Esophagus (tissue), 2 donors: ENCODE data around the gene NFKB2. TPM values are rescaled to one million over a fixed set of nuclear protein-coding genes. Genes with fewer than 3 reads are reported as not detected.

ENCODE experiments used
- H3K27ac ChIP-seq, 2 donors: one replicate each; pipeline ENCODE4 v1.5.1; 2013; ENCODE audit warnings: low read depth in 2 of 2, mild to moderate bottlenecking in 2 of 2, inconsistent platforms in 1 of 2, low read length in 1 of 2, moderate library complexity in 1 of 2
- H3K27me3 ChIP-seq, 2 donors: one replicate each; pipeline ENCODE4 v1.6.1; 2013; ENCODE audit warnings: low read length in 2 of 2, control low read depth in 1 of 2, mild to moderate bottlenecking in 1 of 2; ENCODE audit not compliant: insufficient read depth in 2 of 2, control insufficient read depth in 1 of 2
- H3K36me3 ChIP-seq, 2 donors: one replicate each; pipeline ENCODE4 v1.6.1; 2013; ENCODE audit warnings: low read length in 1 of 2; ENCODE audit not compliant: control insufficient read depth in 2 of 2, insufficient read depth in 2 of 2
- H3K4me1 ChIP-seq, 2 donors: one replicate each; pipeline ENCODE4 v1.6.1; 2013; ENCODE audit warnings: low read length in 1 of 2; ENCODE audit not compliant: control insufficient read depth in 2 of 2, insufficient read depth in 2 of 2
- H3K4me3 ChIP-seq, 2 donors: one replicate each; pipeline ENCODE4 v1.5.1; 2013; ENCODE audit warnings: low read length in 2 of 2, mild to moderate bottlenecking in 2 of 2, low read depth in 1 of 2, moderate library complexity in 1 of 2
- H3K9me3 ChIP-seq, 2 donors: one replicate each; pipeline ENCODE4 v1.6.1; 2013; ENCODE audit warnings: mild to moderate bottlenecking in 2 of 2, low read depth in 1 of 2, low read length in 1 of 2, moderate library complexity in 1 of 2; ENCODE audit not compliant: control insufficient read depth in 2 of 2, insufficient read depth in 1 of 2
- WGBS, 2 donors: extraction: QIAGEN DNeasy Blood & Tissue Kit; methylation state at CpG; one replicate each; pipeline ENCODE4 v1.1.7; 2013; 5-methylcytosine and 5-hydroxymethylcytosine counted together
- polyA plus RNA-seq, 2 donors: library from polyadenylated mRNA; stranded (reverse); fragments of 200-250 nt; gene quantifications; one replicate each; pipeline ENCODE4 v1.2.3, GENCODE V29; 2013
- donor health status: healthy with polysubstance abuse.
- donor health status: Bipolar disorder and iron deficiency.

NFKB2 gene
- polyA plus RNA-seq, 2 donors: 11.4 to 22.6 TPM

GRCh38 chr10:102429468-102429867, 34.0 kb downstream of the NFKB2 start:
- H3K27ac ChIP-seq: no peak overlapping the region
- H3K4me1 ChIP-seq: peaks cover 0 to 7% of the 10 kb centered on the region in 2 donors
- peaks cover 0 to 2% of the 10 kb centered on the region in 2 donors for H3K36me3 ChIP-seq
- H3K4me3 ChIP-seq: no peak overlapping the region
- 88 to 91% methylated on average over 8 of the region's 8 CpGs for WGBS, 2 donors
- no peaks in the 10 kb centered on the region for H3K9me3 ChIP-seq
- H3K27me3 ChIP-seq: no peaks in the 10 kb centered on the region

- H3K4me3 ChIP-seq: peak overlapping the region; percentile 69 to 93
- no peaks in the 10 kb centered on the region for H3K27me3 ChIP-seq
- 13 to 17% methylated on average over 4 of the region's 4 CpGs for WGBS, 2 donors
- no peaks in the 10 kb centered on the region for H3K36me3 ChIP-seq
- H3K9me3 ChIP-seq: no peaks in the 10 kb centered on the region
- H3K4me1 ChIP-seq: peaks cover 0 to 7% of the 10 kb centered on the region in 2 donors
- peak overlapping the region in 1 of 2 donors; percentile 84 for H3K27ac ChIP-seq
Measured at GRCh38 chr10:102431452-102432124, 36.1 kb downstream of the NFKB2 start.

GRCh38 chr10:102432162-102432950, 36.9 kb downstream of the NFKB2 start, which contains the start of gene CUEDC2:
CUEDC2 (minus strand) TSS chr10:102432574; CDS start chr10:102425188, 7,386 bp downstream.
- H3K36me3 ChIP-seq: no peaks in the 10 kb centered on the region
- WGBS, 2 donors: 1% methylated on average over 52 of the region's 52 CpGs
- H3K27me3 ChIP-seq: no peaks in the 10 kb centered on the region
- peak within 1 kb of the TSS; percentile 36 to 84 for H3K27ac ChIP-seq
- H3K4me3 ChIP-seq: peak within 1 kb of the TSS; percentile 69 to 93
- peaks cover 0 to 7% of the 10 kb centered on the region in 2 donors for H3K4me1 ChIP-seq
- no peaks in the 10 kb centered on the region for H3K9me3 ChIP-seq

- Histone ChIP-seq H3K27ac (no peak overlapping the region), H3K9me3 (no peaks in the 10 kb centered on the region), H3K36me3 (no peaks in the 10 kb centered on the region), H3K4me3 (no peak overlapping the region), H3K4me1 (peaks cover 0 to 7% of the 10 kb centered on the region in 2 donors), H3K27me3 (no peaks in the 10 kb centered on the region)
- 57 to 63% methylated on average over 5 of the region's 5 CpGs for WGBS, 2 donors
Measured at GRCh38 chr10:102433619-102434046, 38.1 kb downstream of the NFKB2 start.

GRCh38 chr10:102434394-102435132, 39.1 kb downstream of the NFKB2 start:
- H3K9me3 ChIP-seq: no peaks in the 10 kb centered on the region
- H3K27me3 ChIP-seq: no peaks in the 10 kb centered on the region
- H3K27ac ChIP-seq: peak overlapping the region in 1 of 2 donors; percentile 24
- H3K4me1 ChIP-seq: peaks cover 0 to 7% of the 10 kb centered on the region in 2 donors
- WGBS, 2 donors: 36 to 41% methylated on average over 9 of the region's 9 CpGs
- H3K36me3 ChIP-seq: no peaks in the 10 kb centered on the region
- H3K4me3 ChIP-seq: no peak overlapping the region

GRCh38 chr10:102435133-102435497, 39.6 kb downstream of the NFKB2 start:
- no peaks in the 10 kb centered on the region for H3K27me3 ChIP-seq
- no peaks in the 10 kb centered on the region for H3K36me3 ChIP-seq
- H3K9me3 ChIP-seq: no peaks in the 10 kb centered on the region
- peaks cover 0 to 7% of the 10 kb centered on the region in 2 donors for H3K4me1 ChIP-seq
- H3K4me3 ChIP-seq: no peak overlapping the region
- H3K27ac ChIP-seq: no peak overlapping the region
- WGBS, 2 donors: 57 to 66% methylated on average over 5 of the region's 5 CpGs

- H3K4me3 ChIP-seq: no peak overlapping the region
- H3K36me3 ChIP-seq: no peaks in the 10 kb centered on the region
- 7 to 11% methylated on average over 12 to 14 of the region's 14 CpGs for WGBS, 2 donors
- H3K27ac ChIP-seq: no peak overlapping the region
- H3K9me3 ChIP-seq: no peaks in the 10 kb centered on the region
- peaks cover 0 to 7% of the 10 kb centered on the region in 2 donors for H3K4me1 ChIP-seq
- H3K27me3 ChIP-seq: no peaks in the 10 kb centered on the region
Measured at GRCh38 chr10:102435529-102436233, 40.2 kb downstream of the NFKB2 start.

GRCh38 chr10:102436312-102436711, 40.8 kb downstream of the NFKB2 start:
- no peak overlapping the region for H3K27ac ChIP-seq
- 70 to 81% methylated on average over 6 of the region's 6 CpGs for whole genome bisulfite sequencing, 2 donors
- H3K4me3 ChIP-seq: no peak overlapping the region
- peaks cover 0 to 7% of the 10 kb centered on the region in 2 donors for H3K4me1 ChIP-seq
- H3K36me3 ChIP-seq: no peaks in the 10 kb centered on the region
- no peaks in the 10 kb centered on the region for H3K27me3 ChIP-seq
- no peaks in the 10 kb centered on the region for H3K9me3 ChIP-seq

- WGBS, 2 donors: 95% methylated on average over 3 of the region's 3 CpGs
- Histone ChIP-seq H3K4me1 (no peaks in the 10 kb centered on the region), H3K27ac (no peak overlapping the region), H3K9me3 (no peaks in the 10 kb centered on the region), H3K36me3 (no peaks in the 10 kb centered on the region), H3K4me3 (no peak overlapping the region), H3K27me3 (no peaks in the 10 kb centered on the region)
Measured at GRCh38 chr10:102437515-102437914, 42.0 kb downstream of the NFKB2 start.
